AG10803 (cell line): ENCODE measurements around the gene ARSD.

ENCODE experiments used
- DNase-seq: peaks from one replicate; pipeline ENCODE4 v3.0.0; 2010; ENCODE audit warnings: low read depth
- H3K4me3 ChIP-seq: 2 replicates; pipeline ENCODE4 v1.5.1; 2011; ENCODE audit warnings: mild to moderate bottlenecking, low read length, control low read depth
- CTCF ChIP-seq: conservative IDR thresholded peaks from 2 replicates; pipeline ENCODE4 v1.5.1; 2011; ENCODE audit warnings: mild to moderate bottlenecking, low read length, control low read depth, inconsistent platforms

The ARSD gene

GRCh38 chrX:2872671-2873277 lies 56.4 kb downstream of the ARSD start:
- no peak overlapping the region for H3K4me3 ChIP-seq
- TF ChIP-seq CTCF = no peak
- DNase-seq = no peak

GRCh38 chrX:2871831-2872230 lies 57.3 kb downstream of the ARSD start:
- H3K4me3 ChIP-seq = no peak overlapping the region
- TF ChIP-seq CTCF = no peak
- no peak for DNase-seq

- H3K4me3 ChIP-seq = no peak overlapping the region
- no peak for DNase-seq
- no peak for TF ChIP-seq CTCF
Measured at GRCh38 chrX:2870650-2871049, 58.5 kb downstream of the ARSD start.

GRCh38 chrX:2867206-2867605 lies 61.9 kb downstream of the ARSD start:
- no peak for DNase-seq
- no peak for TF ChIP-seq CTCF
- no peak overlapping the region for H3K4me3 ChIP-seq

GRCh38 chrX:2863646-2864045 lies 65.5 kb downstream of the ARSD start:
- peak; percentile 31 for DNase-seq
- TF ChIP-seq CTCF = no peak

GRCh38 chrX:2862404-2862803 lies 66.7 kb downstream of the ARSD start:
- no peak overlapping the region for H3K4me3 ChIP-seq
- no peak for DNase-seq
- no peak for TF ChIP-seq CTCF

More at GRCh38 chrX:2863646-2864045, 65.5 kb downstream of the ARSD start:
- H3K4me3 ChIP-seq = no peak overlapping the region

- no peak for TF ChIP-seq CTCF
- H3K4me3 ChIP-seq = no peak overlapping the region
- no peak for DNase-seq
Measured at GRCh38 chrX:2859197-2859797, 69.8 kb downstream of the ARSD start.
